HL-60 (cell line): ENCODE data around the gene HEPACAM.

Experiments
- CTCF ChIP-seq: IDR thresholded peaks from one replicate; pipeline ENCODE4 v1.5.1; 2011; ENCODE audit warnings: low read length, control low read depth, inconsistent platforms; ENCODE audit not compliant: insufficient read depth
- POLR2AphosphoS5 ChIP-seq: IDR thresholded peaks from 2 replicates; pipeline ENCODE4 v1.6.1; 2012; ENCODE audit warnings: low read depth

DNA sequence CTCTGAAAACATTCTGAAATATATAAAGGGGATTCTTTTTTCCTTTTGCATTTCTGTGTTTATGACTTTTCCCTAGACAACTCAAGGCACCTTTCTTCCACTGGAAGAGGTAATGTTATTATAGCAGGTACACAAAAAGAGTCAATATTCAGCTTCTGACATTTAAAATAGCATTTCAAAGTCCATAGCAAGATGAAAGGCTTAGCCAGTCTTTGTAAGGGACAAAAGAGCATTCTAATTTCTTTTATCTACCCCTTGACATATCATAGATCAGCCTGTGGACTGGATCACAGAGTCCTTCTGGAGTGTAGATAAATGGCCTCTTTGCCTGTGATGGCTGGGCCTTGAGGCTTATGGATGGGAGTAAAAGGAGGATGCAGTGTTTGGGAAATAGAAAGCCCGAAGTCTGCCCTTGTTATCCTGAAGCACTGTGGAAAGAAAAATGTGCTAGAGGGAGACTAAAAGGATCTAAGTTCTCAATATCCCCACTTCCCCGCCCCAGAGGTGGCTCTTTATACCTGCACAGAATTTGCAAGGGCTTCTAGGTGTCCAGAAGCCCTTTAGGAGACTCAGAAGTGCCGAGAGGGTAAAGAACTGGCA is 1.6 kb upstream of the HEPACAM start:
- TF ChIP-seq CTCF (no peak), POLR2AphosphoS5 (no peak)
